HCT116 (cell line): ENCODE results near the gene ASPRV1. TPM values are rescaled to one million over a fixed set of nuclear protein-coding genes. Genes with fewer than 3 reads are reported as not detected.

Source experiments
- ATAC-seq: fragments of 200-7000 bp; cut with Tn5 transposase; 2 replicates; pipeline ENCODE4 v1.9.1; 2020; ENCODE audit warnings: mild to moderate bottlenecking, moderate library complexity
- BruUV-seq: library from RNA; stranded (reverse); fragments of 400-500 nt; replicated peaks from 2 replicates; lab custom pipeline; 2021; lab: Mats Ljungman, UMichigan
- CTCF ChIA-PET: fragments of 300-600 bp; sonication (Branson Sonifier 250); formaldehyde crosslinking; loops from one replicate; lab custom pipeline; 2021; ENCODE audit warnings: antibody characterized with exemption; lab: Charles Lee
- POLR2A ChIA-PET: fragments of 300-600, 350-600 bp; sonication (Branson Sonifier 250); formaldehyde crosslinking; loops from one replicate; lab custom pipeline; 2021; ENCODE audit warnings: antibody characterized with exemption; lab: Charles Lee
- RAD21 ChIA-PET, 2 experiments: fragments of 300-600 bp; sonication (Branson Sonifier 250); formaldehyde crosslinking; loops; one replicate each; lab custom pipeline; 2023; ENCODE audit warnings: low total read pairs in 2 of 2; ENCODE audit not compliant: uncharacterized antibody in 2 of 2, unreplicated experiment in 2 of 2, low non-redundant PET in 1 of 2; lab: Charles Lee
- DNase-seq: peaks from one replicate; pipeline ENCODE4 v3.0.0-alpha.2; 2010; ENCODE audit warnings: low read depth, low spot score
- H2AFZ ChIP-seq: fragments of 200-600 bp; shearing (Covaris generic), sonication (generic); 2 replicates; pipeline ENCODE4 v1.6.1; 2017; ENCODE audit warnings: low read depth, mixed run types, mixed read lengths, antibody characterized with exemption, low read length; ENCODE audit not compliant: poor library complexity, severe bottlenecking
- H3K27ac ChIP-seq: 2 replicates; pipeline ENCODE4 v1.5.1; 2012; ENCODE audit warnings: low read depth, low read length
- H3K27me3 ChIP-seq: fragments of 200-600 bp; sonication (generic); 2 replicates; pipeline ENCODE4 v1.6.1; 2016; ENCODE audit warnings: mixed run types, low read length, mixed read lengths; ENCODE audit not compliant: insufficient read depth
- H3K36me3 ChIP-seq, 2 experiments: fragments of 200-500 bp in 1 of 2; fragments of 200-600 bp in 1 of 2; sonication (Bioruptor generic) in 1 of 2; sonication (generic) in 1 of 2; 2 replicates each; pipeline versions ENCODE4 v1.5.1 to v1.6.1; 2014 to 2016; ENCODE audit warnings: low read length in 2 of 2, inconsistent platforms in 1 of 2, mixed read lengths in 1 of 2, mixed run types in 1 of 2; ENCODE audit not compliant: insufficient read depth in 2 of 2, control insufficient read depth in 1 of 2
- H3K4me1 ChIP-seq, 2 experiments: fragments of 200-600 bp in 1 of 2; sonication (generic) in 1 of 2; 2 replicates each; pipeline versions ENCODE4 v1.5.1 to v1.6.1; 2012 to 2017; ENCODE audit warnings: low read length in 2 of 2, inconsistent platforms in 1 of 2, mild to moderate bottlenecking in 1 of 2, mixed read lengths in 1 of 2, mixed run types in 1 of 2, moderate library complexity in 1 of 2; ENCODE audit not compliant: insufficient read depth in 2 of 2, control insufficient read depth in 1 of 2
- H3K4me2 ChIP-seq: fragments of 200-600 bp; sonication (generic); 2 replicates; pipeline ENCODE4 v1.6.1; 2017; ENCODE audit warnings: mixed run types, low read length, mixed read lengths
- H3K4me3 ChIP-seq, 2 experiments: fragments of 200-600 bp in 1 of 2; sonication (generic) in 1 of 2; replicated peaks in 1 of 2; 2 replicates each; pipeline ENCODE4 v1.5.1; 2011 to 2016; ENCODE audit warnings: low read length in 2 of 2, control low read depth in 1 of 2, low read depth in 1 of 2, mild to moderate bottlenecking in 1 of 2, mixed read lengths in 1 of 2, mixed run types in 1 of 2
- H3K79me2 ChIP-seq: fragments of 200-600 bp; sonication (generic); 2 replicates; pipeline ENCODE4 v1.6.1; 2017; ENCODE audit warnings: mild to moderate bottlenecking, mixed run types, low read length, moderate library complexity, mixed read lengths; ENCODE audit not compliant: insufficient read depth
- H3K9ac ChIP-seq: fragments of 200-600 bp; sonication (generic); 2 replicates; pipeline ENCODE4 v1.6.1; 2016; ENCODE audit warnings: low read length, mixed read lengths
- H3K9me2 ChIP-seq: fragments of 200-600 bp; sonication (generic), shearing (Covaris generic); 2 replicates; pipeline ENCODE4 v1.6.1; 2017; ENCODE audit warnings: mixed run types, mild to moderate bottlenecking, moderate library complexity; ENCODE audit not compliant: insufficient read depth
- H3K9me3 ChIP-seq, 2 experiments: fragments of 200-500 bp in 1 of 2; fragments of 200-600 bp in 1 of 2; sonication (Bioruptor generic) in 1 of 2; sonication (generic) in 1 of 2; 2 replicates each; pipeline ENCODE4 v1.6.1; 2014 to 2017; ENCODE audit warnings: low read length in 2 of 2, mixed read lengths in 2 of 2, inconsistent platforms in 1 of 2, low read depth in 1 of 2, mild to moderate bottlenecking in 1 of 2, mixed run types in 1 of 2, moderate library complexity in 1 of 2; ENCODE audit not compliant: control insufficient read depth in 1 of 2, insufficient read depth in 1 of 2
- H4K20me1 ChIP-seq: fragments of 200-600 bp; sonication (generic), shearing (Covaris generic); 2 replicates; pipeline ENCODE4 v1.6.1; 2017; ENCODE audit warnings: mixed run types, mild to moderate bottlenecking, moderate library complexity; ENCODE audit not compliant: insufficient read depth
- ATF3 ChIP-seq: IDR thresholded peaks from 2 replicates; pipeline ENCODE4 v1.6.1; 2012
- CBX3 ChIP-seq: IDR thresholded peaks from 2 replicates; pipeline ENCODE4 v1.6.1; 2012; ENCODE audit warnings: low read depth
- CEBPB ChIP-seq: IDR thresholded peaks from 2 replicates; pipeline ENCODE4 v1.6.1; 2012; ENCODE audit warnings: low read depth
- CTCF ChIP-seq, 3 experiments: fragments of 200-600 bp in 1 of 3; sonication (generic) in 1 of 3; IDR thresholded peaks in 2 of 3; conservative IDR thresholded peaks in 1 of 3; 2 replicates each; pipeline ENCODE4 v1.5.1; 2012 to 2017; ENCODE audit warnings: low read depth in 2 of 3, low read length in 2 of 3, antibody characterized with exemption in 1 of 3, borderline replicate concordance in 1 of 3, control low read depth in 1 of 3, mild to moderate bottlenecking in 1 of 3, mixed read lengths in 1 of 3, mixed run types in 1 of 3, moderate library complexity in 1 of 3; ENCODE audit not compliant: insufficient read depth in 1 of 3
- ELF1 ChIP-seq: IDR thresholded peaks from 2 replicates; pipeline ENCODE4 v1.6.1; 2012; ENCODE audit warnings: low read depth, borderline replicate concordance
- JUND ChIP-seq: IDR thresholded peaks from 2 replicates; pipeline ENCODE4 v1.6.1; 2012
- SIN3A ChIP-seq: IDR thresholded peaks from 2 replicates; pipeline ENCODE4 v1.6.1; 2012; ENCODE audit warnings: low read depth
- SRF ChIP-seq: IDR thresholded peaks from 2 replicates; pipeline ENCODE4 v1.6.1; 2012; ENCODE audit warnings: low read depth
- TCF7L2 ChIP-seq: IDR thresholded peaks from 2 replicates; pipeline ENCODE4 v1.7.0; 2011; ENCODE audit warnings: borderline replicate concordance, inconsistent platforms; ENCODE audit not compliant: insufficient read depth, insufficient read length; ENCODE audit errors: extremely low read depth
- YY1 ChIP-seq: IDR thresholded peaks from 2 replicates; pipeline ENCODE4 v1.6.1; 2011; ENCODE audit warnings: low read length, low read depth, moderate library complexity, mild to moderate bottlenecking; ENCODE audit not compliant: insufficient replicate concordance; ENCODE audit errors: extremely low read depth
- ZBTB33 ChIP-seq: IDR thresholded peaks from 2 replicates; pipeline ENCODE4 v1.6.1; 2011; ENCODE audit warnings: mild to moderate bottlenecking, low read length, moderate library complexity; ENCODE audit not compliant: insufficient replicate concordance; ENCODE audit errors: extremely low read depth
- ZFX ChIP-seq: fragments of 450-650 bp; IDR thresholded peaks from 2 replicates; pipeline ENCODE4 v1.6.1; 2017
- intact Hi-C: fragments of 100-400 bp; cut with micrococcal nuclease; formaldehyde crosslinking; loops from 2 replicates; pipeline ENCODE4 v1.10.0; 2022
- total RNA-seq: library from RNA; stranded (reverse); gene quantifications from one replicate; pipeline ENCODE4 v1.2.1, GENCODE V29; 2021; ENCODE audit not compliant: unreplicated experiment
- TF ChIP-seq, protein P1 (sequence below): IDR thresholded peaks from 2 replicates; pipeline ENCODE4 v1.6.1; 2012; ENCODE audit warnings: low read depth
- TF ChIP-seq, protein P2 (sequence below): IDR thresholded peaks from 2 replicates; pipeline ENCODE4 v1.6.1; 2012

ASPRV1 gene
- total RNA-seq, 1 experiment from 2014 or later = 1.1 TPM

DNA sequence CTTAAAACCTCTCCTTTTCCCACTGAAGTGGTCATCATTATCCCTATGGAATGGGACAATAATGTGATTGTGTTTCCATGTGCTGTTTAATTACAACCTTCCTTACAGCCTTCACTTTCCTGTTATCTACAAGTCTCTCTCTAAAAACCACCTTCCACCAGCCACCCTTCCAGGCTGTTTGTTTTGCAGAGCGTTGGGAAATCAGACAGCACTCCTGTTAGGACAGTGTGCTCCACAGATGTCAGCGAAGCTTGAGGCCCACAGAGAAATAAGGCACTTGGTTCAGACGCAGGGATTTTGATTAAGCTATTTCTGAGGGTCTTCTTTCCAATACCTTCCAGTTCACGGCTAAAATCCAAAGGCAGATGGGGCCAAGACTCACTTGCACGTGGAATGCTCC lies 32.3 kb upstream of the ASPRV1 start:
- no peaks in the 10 kb centered on the region for H3K9me2 ChIP-seq
- H3K4me2 ChIP-seq = no peak overlapping the region
- no peaks in the 10 kb centered on the region for H3K79me2 ChIP-seq
- no peaks in the 10 kb centered on the region for H3K36me3 ChIP-seq
- ChIA-PET CTCF (no interaction called here), RAD21 (no interaction called here), POLR2A (no interaction called here)
- no peak for TF ChIP-seq ZBTB33
- no peak for TF ChIP-seq YY1
- TF ChIP-seq ELF1 = no peak
- no peak for TF ChIP-seq CBX3
- TF ChIP-seq JUND = no peak
- no peak for TF ChIP-seq CTCF (IDR thresholded peaks at IDR 0.05 in 2 of 3, conservative IDR thresholded peaks at IDR 0.05 in 1 of 3; ENCODE audit: borderline replicate concordance in 1 of 3, insufficient read depth in 1 of 3, low read depth in 2 of 3, low read length in 2 of 3)
- TF ChIP-seq, protein P1, sequence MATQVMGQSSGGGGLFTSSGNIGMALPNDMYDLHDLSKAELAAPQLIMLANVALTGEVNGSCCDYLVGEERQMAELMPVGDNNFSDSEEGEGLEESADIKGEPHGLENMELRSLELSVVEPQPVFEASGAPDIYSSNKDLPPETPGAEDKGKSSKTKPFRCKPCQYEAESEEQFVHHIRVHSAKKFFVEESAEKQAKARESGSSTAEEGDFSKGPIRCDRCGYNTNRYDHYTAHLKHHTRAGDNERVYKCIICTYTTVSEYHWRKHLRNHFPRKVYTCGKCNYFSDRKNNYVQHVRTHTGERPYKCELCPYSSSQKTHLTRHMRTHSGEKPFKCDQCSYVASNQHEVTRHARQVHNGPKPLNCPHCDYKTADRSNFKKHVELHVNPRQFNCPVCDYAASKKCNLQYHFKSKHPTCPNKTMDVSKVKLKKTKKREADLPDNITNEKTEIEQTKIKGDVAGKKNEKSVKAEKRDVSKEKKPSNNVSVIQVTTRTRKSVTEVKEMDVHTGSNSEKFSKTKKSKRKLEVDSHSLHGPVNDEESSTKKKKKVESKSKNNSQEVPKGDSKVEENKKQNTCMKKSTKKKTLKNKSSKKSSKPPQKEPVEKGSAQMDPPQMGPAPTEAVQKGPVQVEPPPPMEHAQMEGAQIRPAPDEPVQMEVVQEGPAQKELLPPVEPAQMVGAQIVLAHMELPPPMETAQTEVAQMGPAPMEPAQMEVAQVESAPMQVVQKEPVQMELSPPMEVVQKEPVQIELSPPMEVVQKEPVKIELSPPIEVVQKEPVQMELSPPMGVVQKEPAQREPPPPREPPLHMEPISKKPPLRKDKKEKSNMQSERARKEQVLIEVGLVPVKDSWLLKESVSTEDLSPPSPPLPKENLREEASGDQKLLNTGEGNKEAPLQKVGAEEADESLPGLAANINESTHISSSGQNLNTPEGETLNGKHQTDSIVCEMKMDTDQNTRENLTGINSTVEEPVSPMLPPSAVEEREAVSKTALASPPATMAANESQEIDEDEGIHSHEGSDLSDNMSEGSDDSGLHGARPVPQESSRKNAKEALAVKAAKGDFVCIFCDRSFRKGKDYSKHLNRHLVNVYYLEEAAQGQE = no peak
- TF ChIP-seq CEBPB = no peak
- TF ChIP-seq, protein P2, sequence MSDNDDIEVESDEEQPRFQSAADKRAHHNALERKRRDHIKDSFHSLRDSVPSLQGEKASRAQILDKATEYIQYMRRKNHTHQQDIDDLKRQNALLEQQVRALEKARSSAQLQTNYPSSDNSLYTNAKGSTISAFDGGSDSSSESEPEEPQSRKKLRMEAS = no peak
- no peak for TF ChIP-seq ATF3
- no peak for TF ChIP-seq SIN3A
- TF ChIP-seq SRF = no peak
- TF ChIP-seq TCF7L2 = no peak
- no peak for TF ChIP-seq ZFX
- DNase-seq (no peak), ATAC-seq (no peak)
- intact Hi-C loops = no loop called here
- BruUV-seq = no TSS peak
- no peaks in the 10 kb centered on the region for H4K20me1 ChIP-seq
- H3K27ac ChIP-seq = no peak overlapping the region
- no peak overlapping the region for H3K9ac ChIP-seq
- H3K4me3 ChIP-seq = no peak overlapping the region
- no peaks in the 10 kb centered on the region for H3K9me3 ChIP-seq
- H3K27me3 ChIP-seq = no peaks in the 10 kb centered on the region
- H3K4me1 ChIP-seq = peaks cover 19 to 39% of the 10 kb centered on the region in 2 experiments
- no peak overlapping the region for H2AFZ ChIP-seq
